Kidney tubule cell (primary cell): ENCODE results near the gene CDRT4.
"Not testable (repeated sequence)": the region's sequence is repeated elsewhere in the genome, so short reads cannot be mapped to it uniquely, and the experiment has no call there.

ENCODE experiments used
- DNase-seq: peaks from one replicate; pipeline ENCODE4 v3.0.0-alpha.2; 2018; ENCODE audit warnings: low spot score

The CDRT4 gene

DNA sequence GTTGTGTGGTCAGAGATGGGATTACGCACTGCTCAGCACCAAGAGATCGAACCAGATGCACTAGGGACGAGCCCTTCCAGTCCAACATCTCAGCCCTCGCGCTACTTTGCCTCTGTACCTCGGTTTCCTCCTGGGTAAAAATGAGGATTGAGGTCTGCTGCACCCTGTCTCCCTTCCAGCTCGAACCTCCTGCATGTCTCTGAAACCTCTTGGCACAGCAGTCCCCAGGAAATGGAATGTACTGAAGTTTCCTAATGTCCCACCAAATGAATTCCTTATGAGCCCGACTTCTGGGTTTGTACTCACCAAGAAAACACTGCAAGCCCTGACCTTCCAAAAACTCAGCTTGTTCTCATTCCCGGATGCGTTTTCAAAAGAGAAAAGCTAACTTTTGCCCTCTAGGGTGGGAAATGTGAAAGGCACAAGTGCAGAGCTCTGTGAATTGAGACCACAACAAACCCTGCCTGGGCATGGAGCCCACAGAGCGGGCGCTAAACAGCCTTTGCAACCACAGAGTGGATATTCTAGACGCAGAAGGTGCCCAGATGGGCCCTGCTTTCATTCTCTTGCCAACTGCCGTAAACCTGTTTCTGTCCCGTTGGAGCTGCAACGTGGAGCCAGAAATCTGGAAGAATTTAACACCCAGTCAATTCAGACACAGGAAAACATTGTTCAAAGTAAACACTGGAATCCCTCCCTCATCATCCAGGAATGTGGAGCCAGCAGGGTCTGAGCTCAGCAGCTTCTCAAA lies 10.3 kb downstream of the CDRT4 start:
- peak; percentile 10 for DNase-seq

DNA sequence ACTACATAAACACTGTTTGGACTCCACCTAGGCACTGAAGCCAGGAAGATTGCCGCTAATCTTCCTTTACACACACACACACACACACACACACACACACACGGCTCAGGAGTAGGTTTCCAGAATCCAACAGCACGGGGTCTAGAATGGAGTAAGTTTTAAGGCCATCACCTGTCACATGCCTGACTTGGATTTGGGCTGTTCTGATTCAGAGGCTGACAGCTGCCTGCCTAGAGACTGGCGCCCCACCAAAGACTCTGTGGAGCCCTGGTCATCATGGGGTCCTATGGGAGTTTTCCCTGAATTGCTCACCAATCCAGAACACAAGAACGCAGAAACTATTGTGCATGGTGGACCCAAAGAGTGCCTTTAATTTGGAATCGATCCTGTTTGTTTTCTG lies 10.9 kb downstream of the CDRT4 start:
- no peak for DNase-seq

DNA sequence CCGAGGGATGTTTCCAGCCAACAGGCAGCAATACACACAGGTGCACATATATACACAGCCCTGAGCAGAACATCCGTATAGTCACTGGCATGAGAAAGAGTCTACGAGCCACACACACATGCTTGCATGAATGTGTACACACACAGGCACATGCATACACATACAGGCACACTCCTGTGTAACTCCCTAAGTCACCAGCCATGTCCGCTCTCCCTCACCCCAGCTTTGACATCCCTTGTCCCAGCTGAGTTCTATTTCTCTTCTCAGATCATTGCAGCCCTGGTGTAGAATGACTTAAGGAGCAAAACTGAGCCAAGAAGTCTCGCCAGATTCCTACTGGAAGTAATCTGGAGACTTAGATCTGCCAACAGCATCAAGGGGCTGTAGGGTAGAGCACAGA lies 13.1 kb downstream of the CDRT4 start:
- DNase-seq, result no peak

DNA sequence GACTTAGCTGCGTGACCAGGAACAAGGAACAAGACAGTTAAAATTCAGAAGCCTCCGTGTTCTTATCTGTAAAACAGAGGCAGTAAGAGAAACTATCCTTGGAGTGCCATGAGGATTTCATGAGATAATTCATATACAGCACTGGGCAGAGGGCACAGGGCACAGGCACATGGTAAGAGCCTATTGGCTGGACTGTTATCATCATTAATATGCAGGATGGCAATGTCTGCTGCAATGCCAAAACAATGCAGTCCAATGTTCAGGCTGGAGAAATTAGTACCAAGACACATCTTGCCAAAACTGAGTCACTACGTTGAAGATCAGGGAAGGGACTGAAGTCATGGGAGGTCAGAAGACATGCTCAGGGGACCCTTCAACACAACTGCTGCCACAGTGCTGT lies 13.6 kb downstream of the CDRT4 start:
- DNase-seq, result no peak

GRCh38 chr17:15453246-15453645 lies 14.2 kb downstream of the CDRT4 start:
- DNase-seq, result no peak

GRCh38 chr17:15452746-15453145 lies 14.7 kb downstream of the CDRT4 start:
- no peak for DNase-seq

GRCh38 chr17:15451680-15452079 lies 15.7 kb downstream of the CDRT4 start:
- no peak for DNase-seq

DNA sequence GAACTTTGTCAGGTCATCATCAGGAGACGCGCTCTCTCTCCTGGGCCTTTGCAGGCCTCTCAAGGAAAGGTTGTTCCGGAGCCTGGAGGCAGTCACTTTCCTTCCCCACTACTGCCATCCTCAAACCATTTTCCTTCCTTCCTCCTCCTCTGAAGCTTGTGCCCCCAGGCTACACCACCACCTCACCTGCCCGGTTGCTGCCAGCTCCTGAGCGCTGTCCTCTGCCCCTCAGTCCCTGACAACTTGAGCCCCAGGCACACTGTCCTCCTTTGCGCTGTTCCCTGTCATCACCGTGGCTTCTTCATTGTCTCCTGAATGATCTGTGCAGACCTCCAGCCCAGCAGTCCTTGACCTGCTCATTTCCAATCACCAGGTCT lies 18.9 kb downstream of the CDRT4 start:
- DNase-seq, result no peak

GRCh38 chr17:15447928-15448579 lies 19.4 kb downstream of the CDRT4 start:
- DNase-seq, result no peak

GRCh38 chr17:15446036-15446435 lies 21.4 kb downstream of the CDRT4 start:
- no peak for DNase-seq

- DNase-seq, result no peak
Observed at GRCh38 chr17:15444805-15445204, 22.6 kb downstream of the CDRT4 start.

DNA sequence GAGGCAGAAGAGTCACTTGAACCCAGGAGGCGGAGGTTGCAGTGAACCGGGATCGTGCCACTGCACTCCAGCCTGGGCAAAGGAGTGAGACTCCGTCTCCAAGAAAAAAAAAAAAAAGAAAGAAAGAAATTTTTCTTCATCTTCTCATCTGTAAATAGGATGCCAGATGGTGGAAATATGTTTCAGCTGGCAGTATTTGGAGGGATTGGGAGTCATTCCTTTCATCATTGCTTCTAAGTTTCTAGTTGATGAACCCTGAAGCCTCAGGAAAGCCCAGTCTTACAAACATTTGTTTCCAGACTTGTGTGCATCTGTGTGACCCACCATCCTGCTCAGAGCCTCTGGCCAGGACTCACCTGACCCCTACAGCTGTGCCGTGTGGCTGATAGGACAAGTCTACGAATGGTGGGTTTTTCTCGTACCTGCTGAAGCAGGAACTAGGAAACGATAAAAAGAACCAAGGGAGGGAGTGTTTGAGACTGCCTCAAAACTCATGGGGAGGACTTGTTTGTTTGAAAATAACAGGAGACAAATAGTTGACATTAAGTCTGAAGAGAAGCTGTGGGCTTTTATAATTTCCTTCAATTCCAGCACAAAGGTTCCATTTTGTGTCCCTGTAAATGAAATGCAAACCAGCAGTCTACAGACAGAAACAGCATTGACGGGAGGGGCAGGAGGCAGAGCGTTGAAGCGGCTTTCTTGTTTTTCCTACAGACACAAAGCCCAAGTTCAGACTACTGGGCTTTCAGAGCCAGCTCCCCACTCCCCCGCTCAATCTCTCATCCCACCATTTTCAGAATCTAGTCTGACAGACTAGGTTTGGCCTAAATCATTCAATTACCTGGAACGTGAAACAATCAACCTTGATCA lies 24.9 kb downstream of the CDRT4 start:
- no peak for DNase-seq

- no peak for DNase-seq
Observed at GRCh38 chr17:15441315-15441714, 26.1 kb downstream of the CDRT4 start.

DNA sequence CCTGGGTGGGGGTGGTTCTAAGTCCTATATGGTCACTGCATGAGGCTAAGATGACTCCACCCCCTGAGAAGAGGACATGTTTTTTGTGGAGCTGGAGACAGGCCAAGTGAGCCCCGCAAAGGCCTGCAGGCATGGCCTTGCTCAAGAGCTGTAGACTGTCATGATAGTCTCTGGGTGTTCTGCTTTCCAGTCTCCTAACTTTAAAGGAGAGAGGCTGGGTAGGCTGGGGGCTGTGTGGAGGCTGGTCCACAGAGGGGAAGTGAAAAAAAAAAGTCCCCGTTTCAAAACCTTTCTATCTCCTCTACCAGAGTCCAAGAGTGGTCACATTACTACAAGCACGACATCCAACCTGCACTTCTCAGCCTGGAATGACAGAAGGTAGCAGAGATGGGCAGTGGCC lies 27.1 kb downstream of the CDRT4 start:
- no peak for DNase-seq

DNA sequence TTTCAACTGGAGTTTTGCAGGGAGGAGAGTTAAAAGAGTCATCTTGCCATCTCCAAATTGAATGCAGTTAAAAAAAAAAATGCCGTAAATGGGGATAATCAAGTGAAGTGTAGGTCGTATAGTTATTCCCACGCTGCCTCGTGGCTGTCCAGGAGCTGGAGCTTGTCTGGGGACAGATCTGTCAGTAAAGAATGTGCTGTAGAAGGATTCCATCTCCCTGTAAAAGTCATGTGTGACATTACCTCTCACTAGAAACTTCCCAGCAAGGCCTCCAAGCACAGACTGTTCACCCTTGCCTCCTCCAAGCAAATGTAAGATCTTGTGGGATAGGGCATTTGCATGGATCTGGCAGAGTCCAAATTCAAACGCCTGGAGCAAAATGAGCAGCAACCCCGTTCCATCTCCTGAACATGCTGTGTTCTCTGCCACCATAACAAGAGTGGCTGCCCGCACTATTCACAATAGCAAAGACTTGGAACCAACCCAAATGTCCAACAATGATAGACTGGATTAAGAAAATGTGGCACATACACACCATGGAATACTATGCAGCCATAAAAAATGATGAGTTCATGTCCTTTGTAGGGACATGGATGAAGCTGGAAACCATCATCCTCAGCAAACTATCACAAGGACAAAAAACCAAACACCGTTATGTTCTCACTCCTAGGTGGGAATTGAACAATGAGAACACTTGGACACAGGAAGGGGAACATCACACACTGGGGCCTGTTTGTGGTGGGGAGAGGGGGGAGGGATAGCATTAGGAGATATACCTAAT lies 28.0 kb downstream of the CDRT4 start:
- DNase-seq, result not testable (repeated sequence)

- no peak for DNase-seq
Observed at GRCh38 chr17:15438491-15439105, 28.8 kb downstream of the CDRT4 start.

DNA sequence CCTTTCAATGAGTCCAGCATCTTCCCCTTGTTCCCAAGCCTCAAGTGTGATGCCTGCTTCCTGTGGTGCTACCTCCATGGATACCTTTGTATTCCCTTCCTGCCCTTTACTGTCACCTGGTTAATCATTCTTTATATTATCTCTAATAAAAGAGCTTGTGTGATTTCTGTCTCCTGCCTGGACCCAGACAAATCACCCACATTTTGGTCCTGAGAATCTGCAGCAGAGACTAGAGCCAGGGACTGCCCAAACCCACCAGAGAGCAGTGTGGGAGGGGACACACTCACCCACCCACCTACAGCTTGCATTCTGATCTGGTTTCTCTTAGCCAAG lies 30.2 kb downstream of the CDRT4 start:
- DNase-seq, result no peak

GRCh38 chr17:15436473-15437302 lies 30.7 kb downstream of the CDRT4 start:
- DNase-seq, result peak; percentile 60

- no peak for DNase-seq
Observed at GRCh38 chr17:15434956-15435355, 32.5 kb downstream of the CDRT4 start.

DNA sequence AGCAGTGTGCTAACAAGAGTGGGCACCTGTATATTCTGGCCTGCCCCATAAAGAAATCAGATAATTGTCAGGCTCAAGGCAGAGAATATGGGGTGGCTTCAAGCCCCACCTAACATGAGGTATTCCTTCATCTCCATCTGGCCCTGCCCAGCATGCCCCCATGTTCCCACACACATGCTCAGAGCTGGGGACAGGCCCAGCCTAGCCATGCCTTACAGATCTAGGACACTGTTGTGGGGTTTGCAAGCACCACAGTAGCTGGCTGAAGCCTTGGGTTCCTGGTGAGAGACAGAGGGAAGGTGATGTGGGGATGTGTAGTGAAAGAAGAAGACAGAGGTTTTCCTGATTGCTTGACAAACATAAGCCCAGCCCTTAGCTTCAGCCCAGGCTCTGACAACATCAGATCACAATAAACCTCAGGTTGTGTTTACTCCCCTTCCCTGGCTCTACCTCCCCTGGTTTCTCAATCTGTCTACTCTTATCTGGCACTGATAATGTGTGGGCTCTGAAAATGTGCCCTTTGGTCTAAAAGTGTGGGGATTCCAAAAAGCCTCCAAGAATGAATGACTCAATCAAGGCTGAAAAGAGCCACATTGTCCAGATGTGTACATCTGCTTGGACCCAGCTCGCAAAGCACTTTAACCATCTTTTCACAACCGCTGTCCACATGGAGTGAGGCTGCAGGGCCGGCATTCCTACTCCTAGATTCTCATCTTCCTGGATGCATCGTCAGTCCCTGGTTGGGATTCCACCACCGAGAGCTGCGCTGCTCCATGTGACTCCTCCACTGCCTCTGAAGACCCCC lies 34.4 kb downstream of the CDRT4 start:
- no peak for DNase-seq
